Brain microvascular endothelial cell (primary cell): ENCODE data around the gene TRIM9.

Source experiments
- DNase-seq: peaks from one replicate; pipeline ENCODE4 v3.0.0-alpha.2; 2020
- H3K27ac ChIP-seq: fragments of 250-450 bp; sonication (Bioruptor Pico); 2 replicates; pipeline ENCODE4 v1.5.1; 2020; ENCODE audit warnings: mild to moderate bottlenecking, moderate library complexity
- H3K27me3 ChIP-seq: fragments of 250-450 bp; sonication (Bioruptor Pico); replicated peaks from 2 replicates; pipeline ENCODE4 v1.5.1; 2020; ENCODE audit warnings: mild to moderate bottlenecking
- H3K36me3 ChIP-seq: fragments of 250-450 bp; sonication (Bioruptor Pico); replicated peaks from 2 replicates; pipeline ENCODE4 v1.5.1; 2020; ENCODE audit warnings: mild to moderate bottlenecking
- H3K4me3 ChIP-seq: 2 replicates; pipeline ENCODE4 v1.5.1; 2011; ENCODE audit warnings: low read depth, mild to moderate bottlenecking, control low read depth, low read length, moderate library complexity
- CTCF ChIP-seq: IDR thresholded peaks from 2 replicates; pipeline ENCODE4 v1.5.1; 2011; ENCODE audit warnings: low read depth, mild to moderate bottlenecking, moderate library complexity, low read length, control low read depth, inconsistent platforms; ENCODE audit errors: missing control alignments
- in situ Hi-C: cut with HindIII; loops from 2 replicates; pipeline ENCODE4 v1.10.0; 2017; ENCODE audit warnings: low sequenced_read_pairs, low pct_ligation_motif_present

Gene TRIM9

GRCh38 chr14:51081712-51082111 is 13.2 kb downstream of the TRIM9 start:
- H3K36me3 ChIP-seq: no peaks in the 10 kb centered on the region
- in situ Hi-C loops: no loop called here
- H3K27ac ChIP-seq: no peak overlapping the region
- TF ChIP-seq CTCF: no peak
- H3K4me3 ChIP-seq: no peak overlapping the region
- DNase-seq: no peak
- H3K27me3 ChIP-seq: no peaks in the 10 kb centered on the region

- Histone ChIP-seq H3K36me3 (no peaks in the 10 kb centered on the region), H3K27me3 (no peaks in the 10 kb centered on the region), H3K27ac (no peak overlapping the region), H3K4me3 (no peak overlapping the region)
- in situ Hi-C loops: no loop called here
- no peak for TF ChIP-seq CTCF
- DNase-seq: no peak
Measured at GRCh38 chr14:51081209-51081608, 13.7 kb downstream of the TRIM9 start.

- DNase-seq: no peak
- in situ Hi-C loops: no loop called here
- Histone ChIP-seq H3K27ac (no peak overlapping the region), H3K36me3 (no peaks in the 10 kb centered on the region), H3K4me3 (no peak overlapping the region), H3K27me3 (no peaks in the 10 kb centered on the region)
- no peak for TF ChIP-seq CTCF
Measured at GRCh38 chr14:51080645-51081044, 14.3 kb downstream of the TRIM9 start.

- DNase-seq: no peak
- H3K27ac ChIP-seq: no peak overlapping the region
- TF ChIP-seq CTCF: no peak
- no peaks in the 10 kb centered on the region for H3K27me3 ChIP-seq
- H3K36me3 ChIP-seq: no peaks in the 10 kb centered on the region
- H3K4me3 ChIP-seq: no peak overlapping the region
- in situ Hi-C loops: no loop called here
Measured at GRCh38 chr14:51079489-51079888, 15.4 kb downstream of the TRIM9 start.

- no peak for DNase-seq
- no peaks in the 10 kb centered on the region for H3K36me3 ChIP-seq
- H3K27ac ChIP-seq: no peak overlapping the region
- no peak for TF ChIP-seq CTCF
- in situ Hi-C loops: no loop called here
- no peak overlapping the region for H3K4me3 ChIP-seq
- H3K27me3 ChIP-seq: no peaks in the 10 kb centered on the region
Measured at GRCh38 chr14:51079085-51079484, 15.8 kb downstream of the TRIM9 start.

- in situ Hi-C loops: no loop called here
- Histone ChIP-seq H3K36me3 (no peaks in the 10 kb centered on the region), H3K4me3 (no peak overlapping the region), H3K27ac (no peak overlapping the region), H3K27me3 (no peaks in the 10 kb centered on the region)
- TF ChIP-seq CTCF: no peak
- no peak for DNase-seq
Measured at GRCh38 chr14:51074701-51075385, 20.1 kb downstream of the TRIM9 start.
